IMR-90 (cell line): ENCODE measurements around the gene VWA8. TPM values are rescaled to one million over a fixed set of nuclear protein-coding genes. Genes with fewer than 3 reads are reported as not detected.

Source experiments
- ATAC-seq: fragments of 200-7000 bp; cut with Tn5 transposase; 2 replicates; pipeline ENCODE4 v1.9.1; 2020; ENCODE audit warnings: low read depth, mild to moderate bottlenecking, moderate library complexity
- BruUV-seq: library from RNA; stranded (reverse); fragments of 400-500 nt; replicated peaks from 2 replicates; lab custom pipeline; 2021; lab: Mats Ljungman, UMichigan
- CTCF ChIA-PET: fragments of 300-600 bp; formaldehyde crosslinking; extraction: SDS; loops from one replicate; lab custom pipeline; 2021; ENCODE audit warnings: antibody characterized with exemption; lab: Yijun Ruan, JAX
- POLR2A ChIA-PET: fragments of 300-600 bp; sonication (Branson Sonifier 250); formaldehyde crosslinking; loops from one replicate; lab custom pipeline; 2022; ENCODE audit warnings: antibody characterized with exemption; ENCODE audit not compliant: unreplicated experiment; lab: Charles Lee
- DNase-seq: peaks from one replicate; pipeline ENCODE4 v3.0.0; 2013
- H2AFZ ChIP-seq: replicated peaks from 2 replicates; pipeline ENCODE3; 2013; ENCODE audit warnings: low read length, mild to moderate bottlenecking; ENCODE audit not compliant: poor library complexity
- H2AK5ac ChIP-seq: 2 replicates; pipeline ENCODE4 v1.6.1; 2013; ENCODE audit warnings: low read depth, low read length, inconsistent platforms
- H2AK9ac ChIP-seq: replicated peaks from 2 replicates; pipeline ENCODE3; 2013; ENCODE audit warnings: mild to moderate bottlenecking, low read depth, low read length, moderate library complexity; ENCODE audit not compliant: poor library complexity
- H2BK120ac ChIP-seq: 2 replicates; pipeline ENCODE4 v1.6.1; 2013; ENCODE audit warnings: low read depth, low read length, inconsistent platforms
- H2BK15ac ChIP-seq: 3 replicates; pipeline ENCODE4 v1.6.1; 2013; ENCODE audit warnings: low read depth, low read length, inconsistent platforms
- H2BK20ac ChIP-seq: 2 replicates; pipeline ENCODE4 v1.6.1; 2013; ENCODE audit warnings: low read depth, mild to moderate bottlenecking, inconsistent platforms, low read length, moderate library complexity
- H2BK5ac ChIP-seq: 2 replicates; pipeline ENCODE4 v1.6.1; 2013; ENCODE audit warnings: mild to moderate bottlenecking, low read depth, low read length, inconsistent platforms; ENCODE audit not compliant: poor library complexity, severe bottlenecking
- H3K14ac ChIP-seq: replicated peaks from 2 replicates; pipeline ENCODE4 v1.6.1; 2013; ENCODE audit warnings: low read depth, low read length, inconsistent platforms
- H3K18ac ChIP-seq: 2 replicates; pipeline ENCODE4 v1.6.1; 2013; ENCODE audit warnings: low read depth, low read length, control low read depth
- H3K23ac ChIP-seq: 2 replicates; pipeline ENCODE4 v1.6.1; 2013; ENCODE audit warnings: low read depth, low read length, inconsistent platforms
- H3K27ac ChIP-seq: 2 replicates; pipeline ENCODE4 v1.5.1; 2013; ENCODE audit warnings: mild to moderate bottlenecking, control low read depth, low read length; ENCODE audit not compliant: insufficient read depth
- H3K27me3 ChIP-seq: 2 replicates; pipeline ENCODE4 v1.6.1; 2013; ENCODE audit warnings: low read length; ENCODE audit not compliant: control insufficient read depth, insufficient read depth
- H3K36me3 ChIP-seq: 2 replicates; pipeline ENCODE4 v1.6.1; 2013; ENCODE audit warnings: low read length, mixed read lengths; ENCODE audit not compliant: control insufficient read depth, insufficient read depth
- H3K4ac ChIP-seq: 2 replicates; pipeline ENCODE4 v1.6.1; 2013; ENCODE audit warnings: low read depth, low read length, inconsistent platforms
- H3K4me1 ChIP-seq: 2 replicates; pipeline ENCODE4 v1.6.1; 2013; ENCODE audit warnings: low read length, mixed read lengths; ENCODE audit not compliant: control insufficient read depth, insufficient read depth
- H3K4me2 ChIP-seq: 2 replicates; pipeline ENCODE4 v1.6.1; 2013; ENCODE audit warnings: low read depth, mild to moderate bottlenecking, control low read depth, low read length, moderate library complexity
- H3K4me3 ChIP-seq: 2 replicates; pipeline ENCODE4 v1.5.1; 2013; ENCODE audit warnings: low read depth, mild to moderate bottlenecking, control low read depth, low read length, moderate library complexity; ENCODE audit not compliant: insufficient read depth
- H3K56ac ChIP-seq: 2 replicates; pipeline ENCODE4 v1.6.1; 2013; ENCODE audit warnings: low read length, inconsistent platforms; ENCODE audit not compliant: insufficient read depth; ENCODE audit errors: extremely low read depth
- H3K79me1 ChIP-seq, 2 experiments: 2 replicates each; pipeline ENCODE4 v1.6.1; 2013; ENCODE audit warnings: low read length in 2 of 2, inconsistent platforms in 1 of 2, low read depth in 1 of 2
- H3K9ac ChIP-seq: 2 replicates; pipeline ENCODE4 v1.6.1; 2013; ENCODE audit warnings: low read depth, low read length, control low read depth
- H3K9me1 ChIP-seq: 2 replicates; pipeline ENCODE4 v1.6.1; 2013; ENCODE audit warnings: low read length, inconsistent platforms; ENCODE audit not compliant: insufficient read depth
- H3K9me3 ChIP-seq: 2 replicates; pipeline ENCODE4 v1.6.1; 2013; ENCODE audit warnings: low read length; ENCODE audit not compliant: control insufficient read depth, insufficient read depth
- H4K20me1 ChIP-seq: 2 replicates; pipeline ENCODE4 v1.6.1; 2013; ENCODE audit warnings: low read length, inconsistent platforms; ENCODE audit not compliant: insufficient read depth
- H4K5ac ChIP-seq: 2 replicates; pipeline ENCODE4 v1.6.1; 2013; ENCODE audit warnings: mild to moderate bottlenecking, low read depth, low read length, control low read depth
- H4K8ac ChIP-seq, 2 experiments: 2 replicates each; pipeline ENCODE4 v1.6.1; 2013; ENCODE audit warnings: low read depth in 2 of 2, low read length in 2 of 2, control low read depth in 1 of 2, inconsistent platforms in 1 of 2
- H4K91ac ChIP-seq: 2 replicates; pipeline ENCODE4 v1.6.1; 2013; ENCODE audit warnings: low read depth, low read length, inconsistent platforms; ENCODE audit not compliant: insufficient read depth
- CEBPB ChIP-seq: IDR thresholded peaks from 2 replicates; pipeline ENCODE4 v1.6.1; 2012; ENCODE audit warnings: low read depth, low read length, improper control_type of control experiment
- CTCF ChIP-seq: conservative IDR thresholded peaks from 2 replicates; pipeline ENCODE4 v1.5.1; 2012; ENCODE audit warnings: mild to moderate bottlenecking, low read depth, low read length, improper control_type of control experiment
- MAFK ChIP-seq: IDR thresholded peaks from 2 replicates; pipeline ENCODE4 v1.6.1; 2012; ENCODE audit warnings: low read depth, low read length, improper control_type of control experiment
- MAZ ChIP-seq: IDR thresholded peaks from 2 replicates; pipeline ENCODE4 v1.6.1; 2012; ENCODE audit warnings: low read depth, mild to moderate bottlenecking, low read length, improper control_type of control experiment, moderate library complexity, borderline replicate concordance
- RAD21 ChIP-seq: IDR thresholded peaks from 2 replicates; pipeline ENCODE4 v1.6.1; 2012; ENCODE audit warnings: low read length, improper control_type of control experiment
- SMC3 ChIP-seq: fragments of 150-350 bp; IDR thresholded peaks from 2 replicates; pipeline ENCODE4 v1.6.1; 2016; ENCODE audit warnings: low read depth, mild to moderate bottlenecking, antibody characterized with exemption, low read length, moderate library complexity
- WGBS, 2 experiments: methylation state at CpG; one replicate each; pipeline versions ENCODE4 v1.1.5 to v1.1.7; 2013; ENCODE audit warnings: missing lambda C conversion rate in 2 of 2; ENCODE audit not compliant: insufficient read length in 1 of 2; ENCODE audit errors: extremely low coverage in 2 of 2; 5-methylcytosine and 5-hydroxymethylcytosine counted together
- dilution Hi-C: fragments of 300-500 bp; cut with HindIII; formaldehyde crosslinking; loops from one replicate; pipeline ENCODE4 v1.14.3; 2018; ENCODE audit warnings: low sequenced_read_pairs; ENCODE audit not compliant: unreplicated experiment
- in situ Hi-C: fragments of 300-500 bp; cut with MboI; formaldehyde crosslinking; loops from 3 replicates; pipeline ENCODE4 v1.14.3; 2019; ENCODE audit warnings: low sequenced_read_pairs, inconsistent platforms, mixed read lengths
- intact Hi-C: fragments of 100-400 bp; cut with micrococcal nuclease; formaldehyde crosslinking; loops from 2 replicates; pipeline ENCODE4 v1.10.0; 2022
- polyA plus RNA-seq, 3 experiments: library from polyadenylated mRNA; depleted of rRNA; stranded (reverse); fragments of >200 nt; gene quantifications; 2 replicates each; pipeline ENCODE4 v1.2.3, GENCODE V29; 2012; ENCODE audit warnings: low replicate concordance in 1 of 3
- total RNA-seq: library from RNA; depleted of rRNA; stranded (reverse); fragments of >200 nt; gene quantifications from 2 replicates; pipeline ENCODE4 v1.2.3, GENCODE V29; 2012

Gene VWA8
- total and polyA plus RNA-seq, 2 of the 4 experiments (the other 2 are of a cell fraction) = 5.9 to 18.3 TPM

GRCh38 chr13:41668130-41668757, 292.7 kb downstream of the VWA8 start:
- CTCF ChIA-PET = interaction anchor here (0.6 to 2.5 kb wide), 17 partner anchors 11 to 579 kb away, joined by 3 to 12 read pairs (median 4); no protein-coding TSS in a partner anchor
- no peak overlapping the region for H3K4me2 ChIP-seq

More at GRCh38 chr13:41668130-41668757, 292.7 kb downstream of the VWA8 start:
- dilution Hi-C loops (no loop called here), intact Hi-C loops (loop anchor here (1.0 to 10.0 kb wide), 5 partner anchors 277 to 549 kb away; partner anchors contain the start of gene DGKH), in situ Hi-C loops (loop anchor here (5.0 to 10.0 kb wide), 2 partner anchors 377 to 444 kb away; partner anchors contain the start of gene DGKH)
- no CpG with 5 or more reads among the region's 1 CpG for WGBS, 2 experiments
- no peak overlapping the region for H3K23ac ChIP-seq
- DNase-seq = peak; percentile 95
- no peaks in the 10 kb centered on the region for H3K79me1 ChIP-seq
- no peak overlapping the region for H2AFZ ChIP-seq
- no peak overlapping the region for H3K18ac ChIP-seq
- TF ChIP-seq CTCF = peak; percentile 92
- TF ChIP-seq SMC3 = peak; percentile 97
- TF ChIP-seq MAZ = no peak
- TF ChIP-seq RAD21 = peak; percentile 99
- TF ChIP-seq CEBPB = peak; percentile 72
- TF ChIP-seq MAFK = no peak
- BruUV-seq = no TSS peak
- no peak overlapping the region for H3K27ac ChIP-seq
- H3K9ac ChIP-seq = no peak overlapping the region
- H4K91ac ChIP-seq = no peak overlapping the region
- H2BK15ac ChIP-seq = no peak overlapping the region
- H4K20me1 ChIP-seq = no peaks in the 10 kb centered on the region
- H2BK20ac ChIP-seq = no peak overlapping the region
- H3K9me3 ChIP-seq = no peaks in the 10 kb centered on the region
- H2AK5ac ChIP-seq = no peak overlapping the region
- no peak overlapping the region for H4K5ac ChIP-seq
- H3K4ac ChIP-seq = no peak overlapping the region
- H3K56ac ChIP-seq = no peak overlapping the region
- no peak overlapping the region for H2AK9ac ChIP-seq
- POLR2A ChIA-PET = no interaction called here
- H3K9me1 ChIP-seq = no peaks in the 10 kb centered on the region
- no peaks in the 10 kb centered on the region for H3K4me1 ChIP-seq
- no peaks in the 10 kb centered on the region for H3K36me3 ChIP-seq
- H2BK120ac ChIP-seq = no peak overlapping the region
- ATAC-seq = peak; percentile 99
- H4K8ac ChIP-seq = no peak overlapping the region
- H3K4me3 ChIP-seq = no peak overlapping the region
- H2BK5ac ChIP-seq = no peak overlapping the region
- no peak overlapping the region for H3K14ac ChIP-seq
- no peaks in the 10 kb centered on the region for H3K27me3 ChIP-seq
